HG03442 (cell line): ENCODE measurements around the gene SIK3.

ENCODE experiments used
- ATAC-seq: cut with Tn5 transposase; IDR thresholded peaks from one replicate; pipeline ENCODE4 v1.9.1; 2021; ENCODE audit warnings: mild to moderate bottlenecking, moderate library complexity; ENCODE audit not compliant: unreplicated experiment

The SIK3 gene

GRCh38 chr11:117080370-117080769 is 17.9 kb downstream of the SIK3 start:
- ATAC-seq, result no peak

- no peak for ATAC-seq
These were observed 21.1 kb downstream of the SIK3 start for GRCh38 chr11:117076941-117077691.

- ATAC-seq, result no peak
These were observed 23.0 kb downstream of the SIK3 start for GRCh38 chr11:117075186-117075585.

GRCh38 chr11:117074119-117074518 is 24.1 kb downstream of the SIK3 start:
- ATAC-seq, result no peak

- no peak for ATAC-seq
These were observed 24.7 kb downstream of the SIK3 start for GRCh38 chr11:117073539-117073938.

GRCh38 chr11:117072517-117073461 is 25.4 kb downstream of the SIK3 start:
- ATAC-seq, result peak; percentile 46

GRCh38 chr11:117071344-117071787 is 26.9 kb downstream of the SIK3 start:
- ATAC-seq, result no peak

GRCh38 chr11:117070016-117070415 is 28.2 kb downstream of the SIK3 start:
- ATAC-seq, result no peak

GRCh38 chr11:117068303-117068860 is 29.8 kb downstream of the SIK3 start:
- no peak for ATAC-seq

GRCh38 chr11:117066959-117067358 is 31.3 kb downstream of the SIK3 start:
- ATAC-seq, result no peak

- no peak for ATAC-seq
These were observed 34.0 kb downstream of the SIK3 start for GRCh38 chr11:117064275-117064674.

- no peak for ATAC-seq
These were observed 35.7 kb downstream of the SIK3 start for GRCh38 chr11:117062498-117062897.

- ATAC-seq, result no peak
These were observed 37.0 kb downstream of the SIK3 start for GRCh38 chr11:117061256-117061655.

- no peak for ATAC-seq
These were observed 38.5 kb downstream of the SIK3 start for GRCh38 chr11:117059611-117060148.

GRCh38 chr11:117058761-117059261 is 39.4 kb downstream of the SIK3 start:
- ATAC-seq, result no peak

GRCh38 chr11:117057727-117058126 is 40.5 kb downstream of the SIK3 start:
- ATAC-seq, result no peak

- no peak for ATAC-seq
These were observed 40.9 kb downstream of the SIK3 start for GRCh38 chr11:117057317-117057716.

- ATAC-seq, result no peak
These were observed 42.8 kb downstream of the SIK3 start for GRCh38 chr11:117055469-117055868.

GRCh38 chr11:117054382-117054781 is 43.8 kb downstream of the SIK3 start:
- ATAC-seq, result no peak

GRCh38 chr11:117052196-117053149 is 45.8 kb downstream of the SIK3 start:
- no peak for ATAC-seq
